ENCODE results near the gene MRPL2.

MRPL2 gene

DNA sequence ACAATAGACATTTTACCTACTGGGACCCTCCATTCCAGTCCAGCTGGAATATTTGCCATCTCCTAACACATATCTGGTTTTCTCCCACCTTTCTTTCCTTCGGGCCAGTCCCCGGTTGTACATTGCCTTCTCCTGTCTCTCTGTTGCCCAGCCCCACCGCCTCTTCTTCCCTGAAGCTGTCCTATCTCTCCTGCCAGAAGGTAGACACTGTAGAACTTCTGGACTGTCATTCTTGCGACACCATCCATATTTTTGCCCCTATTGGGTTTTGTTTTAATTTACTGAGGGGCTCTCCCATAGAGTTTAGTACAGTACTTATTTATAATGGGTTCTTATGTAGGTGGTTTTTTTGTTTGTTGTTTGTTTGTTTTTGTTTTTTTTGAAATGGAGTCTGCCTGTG lies 21.8 kb upstream of the MRPL2 start:
- TF ChIP-seq, protein P1, sequence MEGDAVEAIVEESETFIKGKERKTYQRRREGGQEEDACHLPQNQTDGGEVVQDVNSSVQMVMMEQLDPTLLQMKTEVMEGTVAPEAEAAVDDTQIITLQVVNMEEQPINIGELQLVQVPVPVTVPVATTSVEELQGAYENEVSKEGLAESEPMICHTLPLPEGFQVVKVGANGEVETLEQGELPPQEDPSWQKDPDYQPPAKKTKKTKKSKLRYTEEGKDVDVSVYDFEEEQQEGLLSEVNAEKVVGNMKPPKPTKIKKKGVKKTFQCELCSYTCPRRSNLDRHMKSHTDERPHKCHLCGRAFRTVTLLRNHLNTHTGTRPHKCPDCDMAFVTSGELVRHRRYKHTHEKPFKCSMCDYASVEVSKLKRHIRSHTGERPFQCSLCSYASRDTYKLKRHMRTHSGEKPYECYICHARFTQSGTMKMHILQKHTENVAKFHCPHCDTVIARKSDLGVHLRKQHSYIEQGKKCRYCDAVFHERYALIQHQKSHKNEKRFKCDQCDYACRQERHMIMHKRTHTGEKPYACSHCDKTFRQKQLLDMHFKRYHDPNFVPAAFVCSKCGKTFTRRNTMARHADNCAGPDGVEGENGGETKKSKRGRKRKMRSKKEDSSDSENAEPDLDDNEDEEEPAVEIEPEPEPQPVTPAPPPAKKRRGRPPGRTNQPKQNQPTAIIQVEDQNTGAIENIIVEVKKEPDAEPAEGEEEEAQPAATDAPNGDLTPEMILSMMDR (IDR thresholded peaks at IDR 0.05; ENCODE audit: low read depth, low read length) = no peak

DNA sequence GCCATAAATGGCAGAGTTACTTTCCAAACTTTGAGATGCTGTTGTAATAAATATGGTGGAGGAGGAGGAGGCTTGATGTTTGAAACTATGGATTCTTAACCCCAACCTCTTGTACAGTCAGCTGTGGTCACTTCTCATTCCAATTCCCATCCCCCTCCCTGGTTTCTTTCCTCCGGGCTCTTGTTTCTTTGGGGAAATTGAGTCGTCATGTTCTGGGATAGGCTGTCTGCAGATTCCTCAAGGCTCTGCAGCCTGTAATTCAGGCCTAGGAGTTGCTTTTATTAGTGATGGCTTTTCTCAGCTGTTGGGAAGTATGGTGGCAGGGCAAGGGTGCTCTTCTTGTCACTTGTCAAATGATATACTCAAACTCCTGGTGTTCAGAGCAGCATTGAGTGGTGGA lies 19.5 kb upstream of the MRPL2 start:
- TF ChIP-seq, protein P1 (IDR thresholded peaks at IDR 0.05; ENCODE audit: low read depth, low read length) = no peak
- no peak for DNase-seq (ENCODE audit: extremely low read depth, low read depth)

More for the DNA sequence above, 21.8 kb upstream of the MRPL2 start:
- no peak for DNase-seq (ENCODE audit: extremely low read depth, low read depth)

GRCh38 chr6:43077981-43078511 lies 18.8 kb upstream of the MRPL2 start:
- TF ChIP-seq, protein P1 (IDR thresholded peaks at IDR 0.05; ENCODE audit: low read depth, low read length) = no peak
- DNase-seq (ENCODE audit: extremely low read depth, low read depth) = no peak

GRCh38 chr6:43077333-43077809 lies 18.1 kb upstream of the MRPL2 start:
- TF ChIP-seq, protein P1 (IDR thresholded peaks at IDR 0.05; ENCODE audit: low read depth, low read length) = no peak
- DNase-seq (ENCODE audit: extremely low read depth, low read depth) = no peak

DNA sequence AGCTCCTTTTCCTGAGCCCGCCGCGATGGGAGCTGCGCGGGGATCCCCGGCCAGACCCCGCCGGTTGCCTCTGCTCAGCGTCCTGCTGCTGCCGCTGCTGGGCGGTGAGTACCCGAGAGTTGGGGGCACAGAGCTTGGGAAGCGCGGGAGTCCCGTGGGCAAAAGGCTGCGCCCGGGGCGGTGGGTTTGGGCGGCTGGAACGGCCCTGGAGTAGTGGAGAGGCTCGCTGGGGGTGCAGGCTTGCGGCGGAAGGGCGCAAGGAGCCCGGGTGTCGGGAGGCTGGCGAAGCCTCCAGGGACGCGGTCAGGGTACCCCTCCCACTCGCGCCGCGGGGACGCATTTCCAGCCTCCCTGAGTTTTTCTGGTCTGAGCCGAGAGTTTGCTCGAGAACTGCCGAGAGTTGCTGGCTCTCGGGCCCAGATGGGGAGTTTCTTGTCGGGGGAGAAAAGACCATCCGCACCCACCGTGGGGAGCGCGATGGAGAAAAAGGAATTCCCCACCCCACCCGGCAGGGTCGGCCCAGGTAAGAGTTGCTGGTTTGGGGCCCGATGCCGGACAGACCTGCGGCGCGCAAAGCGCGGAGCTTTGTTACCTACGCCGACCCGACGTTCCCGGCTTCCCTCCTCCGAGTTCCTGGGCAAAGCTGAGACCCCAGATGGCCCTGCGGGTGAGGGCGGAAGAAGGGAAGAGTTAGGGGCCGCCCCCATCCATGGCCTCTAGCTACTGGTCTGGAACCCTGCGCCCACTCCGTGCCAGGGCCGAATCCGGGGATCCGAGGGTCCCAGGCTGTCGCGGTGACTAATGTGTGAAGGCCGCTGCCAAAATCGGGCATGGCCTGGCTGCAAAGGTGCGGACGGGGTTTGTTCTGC lies 17.5 kb upstream of the MRPL2 start:
- TF ChIP-seq, protein P1 (IDR thresholded peaks at IDR 0.05; ENCODE audit: low read depth, low read length) = no peak
- DNase-seq (ENCODE audit: extremely low read depth, low read depth) = no peak

DNA sequence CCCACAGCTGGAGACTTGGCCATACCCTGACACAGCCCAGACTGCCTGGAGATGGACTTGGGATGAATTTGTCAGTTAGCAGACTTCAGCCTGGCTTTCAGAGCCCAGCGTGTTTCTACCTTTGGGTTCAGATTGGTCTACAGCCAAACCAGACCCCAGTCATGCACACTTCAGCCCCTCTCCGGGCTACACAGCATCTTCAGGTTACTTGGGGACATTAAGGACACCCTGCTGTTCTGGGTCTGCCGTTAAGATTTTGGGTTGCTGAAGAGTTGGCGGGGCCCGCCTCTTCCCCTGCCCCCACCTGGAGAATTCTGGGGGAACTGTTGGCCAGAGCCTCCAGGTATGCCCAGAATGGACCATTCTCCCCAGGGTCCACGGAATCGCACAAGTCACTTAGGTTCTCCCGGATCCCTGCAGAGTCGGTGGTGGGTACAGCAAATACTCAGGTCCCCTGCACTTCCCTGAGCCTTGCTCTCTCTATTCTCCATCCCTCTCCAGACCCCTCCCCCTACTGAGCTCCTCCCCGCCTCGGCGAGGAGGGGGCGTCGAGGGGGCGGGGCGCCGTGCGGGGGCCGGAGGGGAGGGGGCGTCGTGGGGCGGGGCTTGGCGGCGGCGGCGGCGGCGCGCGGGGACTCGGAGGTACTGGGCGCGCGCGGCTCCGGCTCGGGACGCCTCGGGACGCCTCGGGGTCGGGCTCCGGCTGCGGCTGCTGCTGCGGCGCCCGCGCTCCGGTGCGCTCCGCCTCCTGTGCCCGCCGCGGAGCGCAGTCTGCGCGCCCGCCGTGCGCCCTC lies 16.6 kb upstream of the MRPL2 start, which contains the start of gene PTK7:
TSS of gene PTK7 (plus strand) at position 645 of the 794 bp plus-strand sequence. CDS start 175 bp downstream, outside the sequence.
- no peak for DNase-seq (ENCODE audit: extremely low read depth, low read depth)
- TF ChIP-seq, protein P1 (IDR thresholded peaks at IDR 0.05; ENCODE audit: low read depth, low read length) = no peak

Measured in AG09319 (cell line).